GM21447 (cell line): ENCODE data around the gene MAGI2.

ENCODE experiments used
- ATAC-seq: cut with Tn5 transposase; IDR thresholded peaks from one replicate; pipeline ENCODE4 v1.9.1; 2021; ENCODE audit not compliant: unreplicated experiment

Gene MAGI2

GRCh38 chr7:79307376-79307775 lies 146.1 kb downstream of the MAGI2 start:
- ATAC-seq = no peak

GRCh38 chr7:79304711-79305110 lies 148.8 kb downstream of the MAGI2 start:
- ATAC-seq = no peak

- no peak for ATAC-seq
These were observed 151.2 kb downstream of the MAGI2 start for GRCh38 chr7:79302293-79302692.

GRCh38 chr7:79301419-79301818 lies 152.0 kb downstream of the MAGI2 start:
- ATAC-seq = no peak

GRCh38 chr7:79300573-79300972 lies 152.9 kb downstream of the MAGI2 start:
- ATAC-seq = no peak

DNA sequence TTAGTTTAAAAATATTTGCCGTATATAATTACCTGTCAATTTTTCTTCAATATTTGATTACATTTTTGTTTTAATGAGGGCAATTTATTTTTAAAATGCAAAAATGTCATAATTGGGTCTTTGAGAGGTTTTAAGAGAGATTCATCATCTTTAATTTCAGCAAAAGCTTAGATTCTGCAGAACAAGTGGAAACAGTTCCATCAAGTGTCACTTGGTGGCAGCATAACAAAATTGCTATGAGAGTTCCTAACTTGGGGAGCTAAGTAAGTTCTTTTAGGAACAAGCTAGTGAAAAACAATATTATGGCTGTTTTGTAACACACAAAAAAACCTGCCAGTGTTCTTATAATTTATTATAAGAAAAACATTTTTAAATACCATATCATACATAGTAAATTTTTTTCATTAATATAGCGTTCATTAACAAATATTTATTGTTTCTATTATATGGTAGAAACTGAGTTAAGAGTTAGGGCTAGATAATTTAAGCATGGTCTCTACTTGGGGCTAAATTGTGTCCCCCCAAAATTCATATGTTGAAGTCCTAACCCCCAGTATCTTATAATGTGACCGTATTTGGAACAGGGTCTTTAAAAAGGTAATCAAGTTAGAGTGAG lies 155.2 kb downstream of the MAGI2 start:
- ATAC-seq = no peak

DNA sequence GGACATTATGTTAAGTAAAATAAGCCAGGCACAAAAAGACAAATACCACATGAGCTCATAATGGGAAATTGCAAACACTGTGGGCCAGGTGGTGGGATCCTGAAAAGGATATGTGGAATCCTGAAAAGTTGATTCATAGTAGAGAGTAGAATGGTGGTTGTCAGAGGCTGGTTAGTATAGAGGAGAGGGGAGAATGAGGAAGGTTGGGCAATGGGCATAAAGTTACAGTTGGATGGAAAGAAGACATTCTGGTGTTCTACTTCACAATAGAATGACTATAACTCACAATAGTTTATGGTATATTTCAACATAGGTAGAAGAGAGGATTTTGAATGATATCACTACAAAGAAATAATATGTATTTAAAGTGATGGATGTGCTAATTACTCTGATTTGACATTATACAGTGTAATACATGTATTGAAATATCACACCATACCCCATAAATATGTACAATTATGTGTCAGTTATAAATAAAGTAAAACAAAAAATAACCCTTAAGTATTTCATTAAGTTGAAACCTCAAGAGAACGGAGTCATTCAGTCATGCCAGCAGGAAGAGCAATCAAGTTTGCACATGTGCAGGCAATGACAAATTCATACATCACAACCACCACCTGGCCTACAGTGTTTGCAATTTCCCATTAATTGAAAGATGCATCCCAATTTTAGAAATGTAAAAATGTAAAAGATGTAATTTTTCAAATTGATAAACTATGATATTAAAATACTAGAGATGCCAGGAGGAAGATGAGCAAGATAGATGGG lies 156.7 kb downstream of the MAGI2 start:
- no peak for ATAC-seq

- no peak for ATAC-seq
These were observed 159.8 kb downstream of the MAGI2 start for GRCh38 chr7:79293655-79294142.

- no peak for ATAC-seq
These were observed 160.6 kb downstream of the MAGI2 start for GRCh38 chr7:79292834-79293233.

- ATAC-seq = no peak
These were observed 162.0 kb downstream of the MAGI2 start for GRCh38 chr7:79291498-79291865.

GRCh38 chr7:79290841-79291497 lies 162.5 kb downstream of the MAGI2 start:
- no peak for ATAC-seq

- ATAC-seq = no peak
These were observed 163.1 kb downstream of the MAGI2 start for GRCh38 chr7:79290398-79290797.

DNA sequence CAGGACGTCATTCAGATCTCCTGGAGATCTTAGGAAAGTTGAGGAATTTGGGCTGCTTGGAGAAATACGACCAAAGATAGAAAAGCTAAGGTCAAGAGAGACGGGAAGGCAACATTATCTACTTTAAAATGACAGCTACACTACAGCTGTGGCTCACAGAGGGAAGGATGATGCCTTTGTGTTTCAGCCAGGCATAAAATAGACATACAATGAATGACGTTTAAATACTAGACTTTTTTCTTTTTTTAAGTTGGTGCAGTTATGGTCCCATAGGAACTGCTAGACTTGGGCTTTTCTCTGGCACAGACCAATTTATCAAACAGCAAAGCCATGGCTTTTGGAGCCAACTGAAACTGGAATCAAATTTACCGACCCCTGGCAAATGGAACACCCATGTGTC lies 164.8 kb downstream of the MAGI2 start:
- ATAC-seq = no peak

DNA sequence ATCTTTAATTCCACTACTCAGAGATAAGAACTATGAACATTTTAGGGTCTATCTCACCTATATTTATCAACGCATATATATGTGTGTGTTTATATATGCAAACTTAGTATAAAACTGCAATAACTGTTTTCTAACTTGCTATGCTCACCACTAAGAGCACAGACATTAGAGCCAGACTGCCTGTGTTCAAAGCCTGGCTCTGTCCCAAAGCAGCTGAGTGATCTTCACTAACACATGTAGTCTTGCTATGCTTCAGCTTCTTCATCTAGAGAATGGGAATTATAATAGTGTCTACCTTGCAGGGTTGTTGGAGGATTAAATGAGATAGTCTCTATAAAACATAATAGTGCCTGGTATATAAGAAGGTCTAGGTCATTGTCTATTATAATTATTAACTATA lies 165.5 kb downstream of the MAGI2 start:
- no peak for ATAC-seq

GRCh38 chr7:79286181-79286580 lies 167.3 kb downstream of the MAGI2 start:
- no peak for ATAC-seq

GRCh38 chr7:79285756-79286155 lies 167.7 kb downstream of the MAGI2 start:
- ATAC-seq = no peak

GRCh38 chr7:79284211-79284610 lies 169.3 kb downstream of the MAGI2 start:
- ATAC-seq = no peak

GRCh38 chr7:79282882-79283602 lies 170.4 kb downstream of the MAGI2 start:
- ATAC-seq = no peak

GRCh38 chr7:79282070-79282694 lies 171.3 kb downstream of the MAGI2 start:
- ATAC-seq = no peak

DNA sequence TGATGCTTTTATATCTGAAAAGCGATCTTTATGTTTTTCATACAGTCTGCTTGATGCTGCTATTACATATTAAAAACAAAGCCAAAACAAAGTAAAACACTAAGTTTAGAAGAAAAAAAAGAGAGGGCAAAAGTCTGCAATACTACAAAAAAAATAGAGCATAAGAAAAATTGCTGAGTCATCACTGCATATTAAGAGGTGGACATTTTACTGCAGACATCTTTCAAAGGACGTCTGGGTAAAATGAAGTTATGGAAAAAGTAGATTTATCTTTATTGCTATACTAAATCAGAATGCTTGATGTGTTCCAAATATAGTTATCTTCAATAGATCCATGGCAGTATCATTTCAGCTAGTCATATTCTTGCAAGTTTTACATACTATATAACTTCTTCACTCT lies 172.0 kb downstream of the MAGI2 start:
- no peak for ATAC-seq

GRCh38 chr7:79272938-79273337 lies 180.5 kb downstream of the MAGI2 start:
- ATAC-seq = no peak
